GM21825 (cell line): ENCODE results near the gene ZNRF2.

ENCODE experiments used
- ATAC-seq: cut with Tn5 transposase; IDR thresholded peaks from one replicate; pipeline ENCODE4 v1.9.1; 2021; ENCODE audit warnings: mild to moderate bottlenecking, moderate library complexity; ENCODE audit not compliant: unreplicated experiment

Gene ZNRF2

DNA sequence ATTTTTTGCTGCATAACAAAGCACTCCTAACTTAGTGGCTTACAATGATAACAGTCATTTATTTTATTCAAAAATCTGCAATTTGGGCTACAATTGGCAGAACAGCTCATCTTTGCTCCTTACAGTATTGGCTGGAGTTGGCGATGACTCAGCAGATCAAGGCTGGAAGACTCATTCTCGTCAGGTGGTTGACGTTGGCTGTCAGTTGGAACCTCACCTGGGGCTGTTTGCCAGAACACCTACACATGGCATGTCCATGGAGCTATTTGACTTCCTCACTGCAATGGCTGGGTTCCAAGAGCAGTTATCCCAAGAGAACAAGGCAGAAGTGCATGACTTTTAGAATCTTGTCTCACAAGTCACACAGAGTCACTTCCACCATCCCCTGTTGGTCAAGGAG is 119.1 kb downstream of the ZNRF2 start:
- ATAC-seq = no peak

DNA sequence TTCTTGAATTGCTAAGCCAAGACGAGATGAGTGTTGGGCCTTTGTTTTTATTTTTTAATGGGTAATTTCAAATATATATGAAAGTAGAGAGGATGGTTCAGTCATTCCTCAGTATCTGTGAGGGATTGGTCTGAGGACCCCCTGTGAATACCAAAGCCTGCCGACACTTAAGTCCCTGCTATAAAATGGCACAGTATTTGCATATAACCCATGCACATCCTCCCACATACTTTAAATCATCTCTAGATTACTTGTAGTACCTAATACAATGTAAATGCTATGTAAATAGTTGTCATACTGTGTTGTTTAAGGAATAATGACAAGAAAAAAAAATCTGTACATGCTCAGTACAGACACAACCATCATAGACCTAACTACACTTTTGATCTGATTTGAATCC is 120.8 kb downstream of the ZNRF2 start:
- no peak for ATAC-seq

DNA sequence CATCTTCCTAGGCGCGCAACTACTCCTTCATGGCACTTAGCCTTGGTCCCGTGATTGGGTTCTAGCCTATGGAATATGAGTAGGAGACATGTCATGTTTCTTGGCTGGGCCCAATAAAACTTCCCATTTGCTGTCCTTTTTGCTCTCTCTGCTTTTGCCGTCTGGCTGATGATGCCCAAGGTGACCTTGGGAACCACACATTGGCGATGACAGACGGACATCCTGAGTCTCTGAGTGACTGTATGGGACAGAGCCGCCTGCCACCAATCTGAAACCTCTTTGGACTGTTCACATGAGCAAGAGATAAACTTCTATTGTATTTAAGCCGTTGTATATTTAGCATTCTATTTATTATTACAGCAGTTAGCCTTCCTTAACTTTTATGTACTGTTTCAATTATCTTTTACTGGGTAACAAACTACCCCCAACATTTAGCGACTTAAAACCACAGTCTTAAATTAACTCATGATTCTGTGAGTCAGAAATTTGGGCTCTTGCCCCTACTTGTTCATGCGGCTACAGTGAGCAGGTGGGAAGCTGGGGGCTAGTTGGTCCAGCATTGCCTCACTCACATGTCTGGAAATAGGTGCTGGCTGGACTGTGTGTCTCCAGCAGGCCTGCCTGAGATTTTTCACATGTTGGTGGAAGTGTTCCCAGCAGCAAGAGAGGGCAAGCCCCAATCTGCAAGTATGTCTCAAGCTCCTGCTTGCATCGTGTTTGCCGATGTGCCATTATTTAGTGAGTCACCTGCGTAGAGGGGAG is 122.4 kb downstream of the ZNRF2 start:
- ATAC-seq = no peak

DNA sequence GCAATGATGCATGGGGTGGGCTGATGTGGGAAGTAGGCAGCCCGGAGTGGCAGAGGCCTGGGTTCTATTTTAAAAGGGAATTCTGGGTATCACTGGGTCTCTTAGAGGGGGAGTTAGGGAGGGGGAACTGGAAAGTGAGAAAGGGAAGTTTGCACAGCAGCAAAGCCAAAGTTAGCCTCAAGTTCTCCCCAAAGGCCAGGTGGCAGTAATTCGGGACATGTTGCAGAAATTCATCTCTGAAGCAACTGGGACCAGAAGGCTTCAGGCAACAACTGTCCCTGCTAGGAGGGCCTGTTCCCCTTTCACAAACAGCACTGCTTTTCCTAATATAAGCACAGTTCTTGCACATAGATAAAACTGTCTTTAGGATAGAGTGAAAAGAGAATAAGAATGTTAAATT is 126.8 kb downstream of the ZNRF2 start:
- no peak for ATAC-seq

DNA sequence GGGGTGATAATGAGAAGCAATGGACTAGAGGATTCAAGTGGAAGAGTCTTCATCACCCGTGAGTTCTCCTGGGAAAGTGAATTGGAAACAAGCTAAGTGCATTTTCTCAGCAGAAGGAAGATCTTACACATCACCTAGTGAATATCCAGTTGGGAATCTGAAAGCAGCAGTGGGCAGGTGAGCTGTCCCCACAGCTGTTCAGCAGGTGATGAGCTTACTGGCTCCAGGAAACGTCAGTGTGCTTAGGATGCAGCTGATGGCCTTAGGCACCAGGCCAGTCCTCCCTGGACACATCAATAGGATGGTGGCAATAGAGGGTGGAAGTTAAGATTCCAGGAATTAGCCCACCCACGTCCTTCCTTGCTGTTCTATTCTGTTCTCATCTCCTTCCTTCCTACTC is 127.5 kb downstream of the ZNRF2 start:
- ATAC-seq = no peak

DNA sequence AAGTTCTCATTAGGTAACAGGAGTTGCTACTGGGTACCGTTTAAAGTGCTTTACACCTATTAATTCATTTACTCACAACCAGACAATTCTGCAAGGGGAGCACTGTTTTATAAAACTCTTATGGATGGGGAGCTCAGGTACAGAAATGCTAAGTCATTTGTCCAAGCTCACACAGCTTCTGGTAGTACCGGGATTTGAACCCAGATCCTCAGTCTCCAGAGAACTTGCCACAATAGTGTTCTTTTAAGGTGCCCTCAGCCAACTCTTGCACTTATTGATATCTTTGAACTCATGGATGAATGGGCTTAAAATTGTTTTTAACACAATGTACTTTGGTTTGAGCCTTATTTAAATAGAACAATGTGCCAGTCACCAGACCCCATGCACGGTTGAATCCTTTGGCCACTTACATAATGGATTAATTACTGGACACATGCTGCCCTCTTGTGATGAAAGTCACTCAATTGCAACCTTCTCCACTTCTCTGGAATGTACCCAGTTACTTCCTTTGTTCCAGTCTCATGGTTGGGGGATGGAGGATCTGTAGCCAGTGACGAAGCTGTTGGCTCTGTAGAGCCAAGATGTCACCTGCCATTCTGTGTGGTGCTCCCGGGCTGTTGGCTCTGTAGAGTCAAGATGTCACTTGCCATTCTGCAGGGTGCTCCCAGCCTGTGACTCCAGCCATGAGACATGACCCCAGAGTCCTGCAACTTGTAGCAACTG is 128.5 kb downstream of the ZNRF2 start:
- ATAC-seq = no peak

DNA sequence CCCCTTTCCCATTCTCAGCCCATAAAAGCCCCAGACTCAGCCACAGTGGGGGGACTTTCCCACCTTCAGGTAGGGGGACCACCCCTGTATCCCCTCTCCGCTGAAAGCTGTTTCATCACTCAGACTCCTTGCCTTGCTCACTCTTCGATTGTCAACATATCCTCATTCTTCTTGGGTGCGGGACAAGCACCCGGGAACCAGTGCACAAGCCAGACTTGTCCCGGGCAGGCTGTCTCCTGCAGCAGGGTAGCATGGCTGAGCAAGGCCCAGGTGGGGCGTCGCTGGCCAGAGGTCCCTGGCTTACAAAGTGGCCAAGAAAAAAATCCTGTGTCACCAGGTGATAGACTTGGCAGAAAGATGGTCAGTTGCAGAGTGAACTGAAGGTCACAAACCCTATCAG is 129.5 kb downstream of the ZNRF2 start:
- ATAC-seq = no peak
